Nephron progenitor cell (in vitro differentiated cells): ENCODE results near the gene NKX1-2.

Experiments
- DNase-seq: peaks from one replicate; pipeline ENCODE4 v3.0.0; 2021
- H3K27ac Mint-ChIP-seq: 2 replicates; pipeline ENCODE4 v1.8.0; 2021; ENCODE audit warnings: mild to moderate bottlenecking, moderate library complexity, mixed read lengths
- H3K27me3 Mint-ChIP-seq: 2 replicates; pipeline ENCODE4 v1.8.0; 2021; ENCODE audit warnings: mild to moderate bottlenecking, low read depth, mixed read lengths; ENCODE audit not compliant: poor library complexity
- H3K36me3 Mint-ChIP-seq: 2 replicates; pipeline ENCODE4 v1.8.0; 2021; ENCODE audit warnings: low read depth, mixed read lengths
- H3K4me1 Mint-ChIP-seq: 2 replicates; pipeline ENCODE4 v1.8.0; 2021; ENCODE audit warnings: mixed read lengths
- H3K4me3 Mint-ChIP-seq: 2 replicates; pipeline ENCODE4 v1.8.0; 2021; ENCODE audit warnings: mild to moderate bottlenecking, moderate library complexity, mixed read lengths
- H3K9me3 Mint-ChIP-seq: 2 replicates; pipeline ENCODE4 v1.8.0; 2021; ENCODE audit warnings: mild to moderate bottlenecking, moderate library complexity, mixed read lengths
- CTCF ChIP-seq: fragments of 200-600 bp; sonication (generic); IDR thresholded peaks from 2 replicates; pipeline ENCODE4 v1.5.0; 2021; ENCODE audit warnings: antibody characterized with exemption

The NKX1-2 gene

GRCh38 chr10:124422742-124423141, 27.1 kb downstream of the NKX1-2 start:
- H3K9me3 Mint-ChIP-seq, result no peaks in the 10 kb centered on the region
- H3K36me3 Mint-ChIP-seq, result no peaks in the 10 kb centered on the region
- H3K4me1 Mint-ChIP-seq, result peaks cover 8% of the 10 kb centered on the region
- H3K27me3 Mint-ChIP-seq, result peaks cover 41% of the 10 kb centered on the region
- no peak overlapping the region for H3K27ac Mint-ChIP-seq
- no peak for TF ChIP-seq CTCF
- no peak for DNase-seq
- H3K4me3 Mint-ChIP-seq, result no peak overlapping the region

GRCh38 chr10:124420254-124420653, 29.6 kb downstream of the NKX1-2 start:
- peaks cover 49% of the 10 kb centered on the region for H3K27me3 Mint-ChIP-seq
- H3K36me3 Mint-ChIP-seq, result no peaks in the 10 kb centered on the region
- H3K4me1 Mint-ChIP-seq, result peaks cover 21% of the 10 kb centered on the region
- H3K27ac Mint-ChIP-seq, result no peak overlapping the region
- no peak for DNase-seq
- H3K4me3 Mint-ChIP-seq, result no peak overlapping the region
- no peaks in the 10 kb centered on the region for H3K9me3 Mint-ChIP-seq
- no peak for TF ChIP-seq CTCF

- no peak overlapping the region for H3K27ac Mint-ChIP-seq
- H3K4me3 Mint-ChIP-seq, result peak overlapping the region; percentile 86
- TF ChIP-seq CTCF, result no peak
- no peaks in the 10 kb centered on the region for H3K36me3 Mint-ChIP-seq
- no peak for DNase-seq
- H3K4me1 Mint-ChIP-seq, result peaks cover 21% of the 10 kb centered on the region
- peaks cover 48% of the 10 kb centered on the region for H3K27me3 Mint-ChIP-seq
- no peaks in the 10 kb centered on the region for H3K9me3 Mint-ChIP-seq
These were observed 30.2 kb downstream of the NKX1-2 start for GRCh38 chr10:124419635-124420034.

GRCh38 chr10:124418726-124419501, 30.9 kb downstream of the NKX1-2 start, which contains the start of gene OAT:
Gene OAT (minus strand): TSS chr10:124418923. CDS start chr10:124412171, 6,752 bp downstream.
- Mint-ChIP-seq H3K27ac (peak within 1 kb of the TSS; percentile 57), H3K4me3 (peak within 1 kb of the TSS; percentile 86), H3K4me1 (peaks cover 21% of the 10 kb centered on the region), H3K36me3 (no peaks in the 10 kb centered on the region), H3K9me3 (no peaks in the 10 kb centered on the region), H3K27me3 (peaks cover 45% of the 10 kb centered on the region)
- DNase-seq, result peak; percentile 98
- peak; percentile 37 for TF ChIP-seq CTCF

GRCh38 chr10:124417895-124418725, 31.7 kb downstream of the NKX1-2 start:
- Mint-ChIP-seq H3K36me3 (no peaks in the 10 kb centered on the region), H3K4me1 (peaks cover 21% of the 10 kb centered on the region), H3K9me3 (no peaks in the 10 kb centered on the region), H3K27ac (peak overlapping the region; percentile 57), H3K4me3 (peak overlapping the region; percentile 86), H3K27me3 (peaks cover 41% of the 10 kb centered on the region)
- no peak for TF ChIP-seq CTCF
- peak; percentile 75 for DNase-seq
